PFSK-1 (cell line): ENCODE measurements around the gene TMEM38B.

Experiments used
- FOXP2 ChIP-seq: optimal IDR thresholded peaks from 2 replicates; pipeline ENCODE3; 2011; ENCODE audit warnings: borderline replicate concordance, control low read depth, inconsistent platforms; ENCODE audit not compliant: insufficient read depth; ENCODE audit errors: extremely low read length, extremely low read depth
- POLR2AphosphoS5 ChIP-seq: IDR thresholded peaks from 2 replicates; pipeline ENCODE4 v1.6.1; 2012; ENCODE audit warnings: low read depth, mild to moderate bottlenecking, control low read depth, low read length, moderate library complexity
- SIN3A ChIP-seq: IDR thresholded peaks from 2 replicates; pipeline ENCODE4 v1.6.1; 2012; ENCODE audit warnings: mild to moderate bottlenecking, low read length, moderate library complexity, borderline replicate concordance; ENCODE audit not compliant: insufficient read depth
- TAF1 ChIP-seq: IDR thresholded peaks from 2 replicates; pipeline ENCODE4 v1.6.1; 2012; ENCODE audit warnings: low read length, control low read depth, borderline replicate concordance; ENCODE audit not compliant: insufficient read depth
- TF ChIP-seq, protein P1 (sequence below), 2 experiments: IDR thresholded peaks; 2 replicates each; pipeline versions ENCODE4 v1.6.1 to v1.8.0; 2011 to 2012; ENCODE audit warnings: low read depth in 2 of 2, low read length in 2 of 2, control low read depth in 1 of 2, inconsistent platforms in 1 of 2, mild to moderate bottlenecking in 1 of 2, moderate library complexity in 1 of 2; ENCODE audit not compliant: insufficient read depth in 1 of 2

DNA sequence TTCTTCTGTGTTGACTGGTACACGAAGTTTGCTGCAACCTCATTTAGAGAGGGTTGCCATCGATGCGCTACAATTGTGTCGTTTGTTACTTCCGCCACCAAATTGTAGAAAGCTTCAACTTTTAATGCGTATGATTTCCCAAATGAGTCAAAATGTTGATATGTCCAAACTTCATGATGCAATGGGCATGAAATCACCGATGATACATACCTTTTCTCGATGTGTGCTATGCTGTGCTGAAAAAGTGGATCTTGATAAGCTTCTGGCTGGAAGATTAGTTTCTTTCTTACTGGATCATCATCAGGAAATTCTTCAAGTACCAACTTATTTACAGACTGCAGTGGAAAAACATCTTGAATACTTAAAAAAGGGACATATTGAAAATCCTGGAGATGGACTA is 65.7 kb downstream of the TMEM38B start:
- no peak for TF ChIP-seq POLR2AphosphoS5
- no peak for TF ChIP-seq SIN3A
- TF ChIP-seq, protein P1, sequence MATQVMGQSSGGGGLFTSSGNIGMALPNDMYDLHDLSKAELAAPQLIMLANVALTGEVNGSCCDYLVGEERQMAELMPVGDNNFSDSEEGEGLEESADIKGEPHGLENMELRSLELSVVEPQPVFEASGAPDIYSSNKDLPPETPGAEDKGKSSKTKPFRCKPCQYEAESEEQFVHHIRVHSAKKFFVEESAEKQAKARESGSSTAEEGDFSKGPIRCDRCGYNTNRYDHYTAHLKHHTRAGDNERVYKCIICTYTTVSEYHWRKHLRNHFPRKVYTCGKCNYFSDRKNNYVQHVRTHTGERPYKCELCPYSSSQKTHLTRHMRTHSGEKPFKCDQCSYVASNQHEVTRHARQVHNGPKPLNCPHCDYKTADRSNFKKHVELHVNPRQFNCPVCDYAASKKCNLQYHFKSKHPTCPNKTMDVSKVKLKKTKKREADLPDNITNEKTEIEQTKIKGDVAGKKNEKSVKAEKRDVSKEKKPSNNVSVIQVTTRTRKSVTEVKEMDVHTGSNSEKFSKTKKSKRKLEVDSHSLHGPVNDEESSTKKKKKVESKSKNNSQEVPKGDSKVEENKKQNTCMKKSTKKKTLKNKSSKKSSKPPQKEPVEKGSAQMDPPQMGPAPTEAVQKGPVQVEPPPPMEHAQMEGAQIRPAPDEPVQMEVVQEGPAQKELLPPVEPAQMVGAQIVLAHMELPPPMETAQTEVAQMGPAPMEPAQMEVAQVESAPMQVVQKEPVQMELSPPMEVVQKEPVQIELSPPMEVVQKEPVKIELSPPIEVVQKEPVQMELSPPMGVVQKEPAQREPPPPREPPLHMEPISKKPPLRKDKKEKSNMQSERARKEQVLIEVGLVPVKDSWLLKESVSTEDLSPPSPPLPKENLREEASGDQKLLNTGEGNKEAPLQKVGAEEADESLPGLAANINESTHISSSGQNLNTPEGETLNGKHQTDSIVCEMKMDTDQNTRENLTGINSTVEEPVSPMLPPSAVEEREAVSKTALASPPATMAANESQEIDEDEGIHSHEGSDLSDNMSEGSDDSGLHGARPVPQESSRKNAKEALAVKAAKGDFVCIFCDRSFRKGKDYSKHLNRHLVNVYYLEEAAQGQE (IDR thresholded peaks at IDR 0.05; ENCODE audit: insufficient read depth in 1 of 2, low read depth in 2 of 2, low read length in 2 of 2): no peak
- TF ChIP-seq TAF1: no peak
- no peak for TF ChIP-seq FOXP2
